ENCODE data around the gene DLGAP3. TPM values are rescaled to one million over a fixed set of nuclear protein-coding genes. Genes with fewer than 3 reads are reported as not detected.

The DLGAP3 gene
- polyA plus RNA-seq, 1 donor (not counting 4 experiments of a cell fraction or from before 2014, with no cell fraction given): not detected

- Histone ChIP-seq H4K20me1 (ENCODE audit: control insufficient read depth, extremely low read depth, insufficient read depth, low read length) (no peaks in the 10 kb centered on the region), H3K9ac (ENCODE audit: control insufficient read depth, extremely low read depth, insufficient read depth, low read length) (no peak overlapping the region), H2AFZ (ENCODE audit: control insufficient read depth, low read length) (peak overlapping the region; percentile 92), H3K4me2 (ENCODE audit: control insufficient read depth, extremely low read depth, insufficient read depth, low read depth, low read length) (peak overlapping the region; percentile 79), H3K4me1 (ENCODE audit: control insufficient read depth, extremely low read depth, insufficient read depth, low read length) (peaks cover 2% of the 10 kb centered on the region), H3K27me3 (ENCODE audit: control insufficient read depth, extremely low read depth, insufficient read depth, low read length) (peaks cover 12% of the 10 kb centered on the region), H3K9me3 (ENCODE audit: control insufficient read depth, low read depth, low read length) (no peaks in the 10 kb centered on the region), H3K27ac (ENCODE audit: control insufficient read depth, insufficient read depth, low read length) (no peak overlapping the region), H3K4me3 (ENCODE audit: control insufficient read depth in 2 of 3, extremely low read depth in 1 of 3, insufficient read depth in 2 of 3, low read depth in 1 of 3, low read length in 3 of 3) (peak overlapping the region in 1 of 3 experiments; percentile 68), H3K36me3 (ENCODE audit: control insufficient read depth in 2 of 2, extremely low read depth in 1 of 2, insufficient read depth in 2 of 2, low read length in 2 of 2) (no peaks in the 10 kb centered on the region), H3K79me2 (ENCODE audit: control insufficient read depth, insufficient read depth, low read length) (no peaks in the 10 kb centered on the region), H3K9me1 (ENCODE audit: control insufficient read depth, extremely low read depth, insufficient read depth, low read length) (no peaks in the 10 kb centered on the region)
- DNase-seq (ENCODE audit: low read depth, low spot score) (no peak), FAIRE-seq (no peak)
- dilution Hi-C loops (cut with MboI; ENCODE audit: extremely low pct_ligation_motif_present, low sequenced_read_pairs): no loop called here
- TF ChIP-seq EZH2 (IDR thresholded peaks at IDR 0.05; ENCODE audit: low read length) (no peak), CTCF (optimal IDR thresholded peaks at IDR 0.05 in 1 of 3, IDR thresholded peaks at IDR 0.05 in 1 of 3, conservative IDR thresholded peaks at IDR 0.05 in 1 of 3; ENCODE audit: extremely low read depth in 1 of 3, insufficient read depth in 2 of 3, low read length in 3 of 3) (no peak)
Observed at GRCh38 chr1:34866762-34867109, 62.7 kb downstream of the DLGAP3 start.

GRCh38 chr1:34865981-34866761 lies 63.3 kb downstream of the DLGAP3 start:
- H3K27ac ChIP-seq (ENCODE audit: control insufficient read depth, insufficient read depth, low read length): peak overlapping the region; percentile 32
- peak overlapping the region; percentile 79 for H3K4me2 ChIP-seq (ENCODE audit: control insufficient read depth, extremely low read depth, insufficient read depth, low read depth, low read length)
- peak overlapping the region; percentile 53 to 69 (median 68) for H3K4me3 ChIP-seq (ENCODE audit: control insufficient read depth in 2 of 3, extremely low read depth in 1 of 3, insufficient read depth in 2 of 3, low read depth in 1 of 3, low read length in 3 of 3)
- dilution Hi-C loops (cut with MboI; ENCODE audit: extremely low pct_ligation_motif_present, low sequenced_read_pairs): no loop called here
- H4K20me1 ChIP-seq (ENCODE audit: control insufficient read depth, extremely low read depth, insufficient read depth, low read length): no peaks in the 10 kb centered on the region
- H3K9ac ChIP-seq (ENCODE audit: control insufficient read depth, extremely low read depth, insufficient read depth, low read length): peak overlapping the region; percentile 66
- no peak for DNase-seq (ENCODE audit: low read depth, low spot score)
- no peaks in the 10 kb centered on the region for H3K36me3 ChIP-seq (ENCODE audit: control insufficient read depth in 2 of 2, extremely low read depth in 1 of 2, insufficient read depth in 2 of 2, low read length in 2 of 2)
- peaks cover 10% of the 10 kb centered on the region for H3K27me3 ChIP-seq (ENCODE audit: control insufficient read depth, extremely low read depth, insufficient read depth, low read length)
- peak; percentile 81 to 92 (median 82) for TF ChIP-seq CTCF (optimal IDR thresholded peaks at IDR 0.05 in 1 of 3, IDR thresholded peaks at IDR 0.05 in 1 of 3, conservative IDR thresholded peaks at IDR 0.05 in 1 of 3; ENCODE audit: extremely low read depth in 1 of 3, insufficient read depth in 2 of 3, low read length in 3 of 3)
- TF ChIP-seq EZH2 (IDR thresholded peaks at IDR 0.05; ENCODE audit: low read length): no peak
- no peaks in the 10 kb centered on the region for H3K79me2 ChIP-seq (ENCODE audit: control insufficient read depth, insufficient read depth, low read length)
- H2AFZ ChIP-seq (ENCODE audit: control insufficient read depth, low read length): peak overlapping the region; percentile 92
- peaks cover 2% of the 10 kb centered on the region for H3K4me1 ChIP-seq (ENCODE audit: control insufficient read depth, extremely low read depth, insufficient read depth, low read length)
- H3K9me3 ChIP-seq (ENCODE audit: control insufficient read depth, low read depth, low read length): no peaks in the 10 kb centered on the region
- H3K9me1 ChIP-seq (ENCODE audit: control insufficient read depth, extremely low read depth, insufficient read depth, low read length): no peaks in the 10 kb centered on the region
- peak; percentile 60 for FAIRE-seq

Measured in keratinocyte (primary cell).